ENCODE data around the gene ANGPTL2.

- TF ChIP-seq, protein P1, sequence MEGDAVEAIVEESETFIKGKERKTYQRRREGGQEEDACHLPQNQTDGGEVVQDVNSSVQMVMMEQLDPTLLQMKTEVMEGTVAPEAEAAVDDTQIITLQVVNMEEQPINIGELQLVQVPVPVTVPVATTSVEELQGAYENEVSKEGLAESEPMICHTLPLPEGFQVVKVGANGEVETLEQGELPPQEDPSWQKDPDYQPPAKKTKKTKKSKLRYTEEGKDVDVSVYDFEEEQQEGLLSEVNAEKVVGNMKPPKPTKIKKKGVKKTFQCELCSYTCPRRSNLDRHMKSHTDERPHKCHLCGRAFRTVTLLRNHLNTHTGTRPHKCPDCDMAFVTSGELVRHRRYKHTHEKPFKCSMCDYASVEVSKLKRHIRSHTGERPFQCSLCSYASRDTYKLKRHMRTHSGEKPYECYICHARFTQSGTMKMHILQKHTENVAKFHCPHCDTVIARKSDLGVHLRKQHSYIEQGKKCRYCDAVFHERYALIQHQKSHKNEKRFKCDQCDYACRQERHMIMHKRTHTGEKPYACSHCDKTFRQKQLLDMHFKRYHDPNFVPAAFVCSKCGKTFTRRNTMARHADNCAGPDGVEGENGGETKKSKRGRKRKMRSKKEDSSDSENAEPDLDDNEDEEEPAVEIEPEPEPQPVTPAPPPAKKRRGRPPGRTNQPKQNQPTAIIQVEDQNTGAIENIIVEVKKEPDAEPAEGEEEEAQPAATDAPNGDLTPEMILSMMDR (IDR thresholded peaks at IDR 0.05): no peak
- TF ChIP-seq NRF1 (IDR thresholded peaks at IDR 0.05; ENCODE audit: low read depth, low read length) (no peak), POLR2AphosphoS5 (IDR thresholded peaks at IDR 0.05; ENCODE audit: low read depth, low read length) (no peak), EP300 (IDR thresholded peaks at IDR 0.05; ENCODE audit: borderline replicate concordance in 1 of 2, low read depth in 1 of 2, low read length in 1 of 2) (no peak), ZBTB33 (IDR thresholded peaks at IDR 0.05; ENCODE audit: borderline replicate concordance, low read depth) (no peak), GABPA (IDR thresholded peaks at IDR 0.05; ENCODE audit: low read depth) (no peak)
These were observed 39.8 kb upstream of the ANGPTL2 start for GRCh38 chr9:127162046-127162863.

All from SK-N-SH (cell line).